HepG2 (cell line): ENCODE measurements around the gene SBNO1.

Experiments used
- BHLHE40 ChIP-seq: IDR thresholded peaks from 2 replicates; pipeline ENCODE4 v1.6.1; 2011; ENCODE audit warnings: low read length, improper control_type of control experiment
- CTCF ChIP-seq: sonication (generic); formaldehyde crosslinking; IDR thresholded peaks from 2 replicates; pipeline ENCODE4 v1.5.0; 2020; ENCODE audit warnings: mild to moderate bottlenecking, missing genetic modification reagents, moderate library complexity
- EED ChIP-seq: sonication (generic); formaldehyde crosslinking; IDR thresholded peaks from 2 replicates; pipeline ENCODE4 v1.5.0; 2020; ENCODE audit warnings: mild to moderate bottlenecking, missing genetic modification reagents
- JUND ChIP-seq: sonication (generic); formaldehyde crosslinking; IDR thresholded peaks from 2 replicates; pipeline ENCODE4 v1.8.0; 2022; ENCODE audit warnings: mild to moderate bottlenecking, missing genetic modification reagents
- MAZ ChIP-seq, 2 experiments: sonication (generic) in 1 of 2; formaldehyde crosslinking in 1 of 2; IDR thresholded peaks; 2 replicates each; pipeline versions ENCODE4 v1.5.0 to v1.6.1; 2012 to 2020; ENCODE audit warnings: low read depth in 2 of 2, mild to moderate bottlenecking in 2 of 2, borderline replicate concordance in 1 of 2, improper control_type of control experiment in 1 of 2, low read length in 1 of 2, missing genetic modification reagents in 1 of 2, moderate library complexity in 1 of 2
- NFYB ChIP-seq: sonication (generic); formaldehyde crosslinking; IDR thresholded peaks from 2 replicates; pipeline ENCODE4 v1.4.0; 2020; ENCODE audit warnings: missing genetic modification reagents
- PBX3 ChIP-seq: sonication (generic); formaldehyde crosslinking; IDR thresholded peaks from 2 replicates; pipeline ENCODE4 v1.8.1; 2023; ENCODE audit warnings: missing genetic modification reagents, inconsistent platforms, borderline replicate concordance
- PTBP1 ChIP-seq: fragments of 200-400 bp; formaldehyde crosslinking; IDR thresholded peaks from 2 replicates; pipeline ENCODE4 v1.6.1; 2018; ENCODE audit warnings: low read length, low read depth; ENCODE audit not compliant: poor library complexity, severe bottlenecking
- SALL1 ChIP-seq: sonication (generic); formaldehyde crosslinking; IDR thresholded peaks from 2 replicates; pipeline ENCODE4 v1.8.0; 2022; ENCODE audit warnings: mild to moderate bottlenecking, missing genetic modification reagents
- ZFX ChIP-seq: sonication (generic); formaldehyde crosslinking; IDR thresholded peaks from 2 replicates; pipeline ENCODE4 v1.4.0; 2020; ENCODE audit warnings: mild to moderate bottlenecking, low read depth, missing genetic modification reagents, moderate library complexity
- ZNF512B ChIP-seq: sonication (generic); formaldehyde crosslinking; IDR thresholded peaks from 2 replicates; pipeline ENCODE4 v1.5.1; 2020; ENCODE audit warnings: missing genetic modification reagents, mild to moderate bottlenecking, borderline replicate concordance

- TF ChIP-seq BHLHE40 (no peak), PBX3 (CRISPR knock-in tag) (no peak), JUND (CRISPR knock-in tag) (no peak), PTBP1 (no peak), ZNF512B (CRISPR knock-in tag) (no peak), EED (CRISPR knock-in tag) (no peak), ZFX (CRISPR knock-in tag) (no peak), CTCF (CRISPR knock-in tag) (no peak), NFYB (CRISPR knock-in tag) (no peak), SALL1 (CRISPR knock-in tag) (no peak), MAZ (IDR thresholded peaks at IDR 0.05; ENCODE audit: borderline replicate concordance, low read depth, low read length) (no peak), MAZ (CRISPR knock-in tag; IDR thresholded peaks at IDR 0.05; ENCODE audit: low read depth) (no peak)
These were observed 95.8 kb downstream of the SBNO1 start for GRCh38 chr12:123268850-123269249.
